HL-60 (cell line): ENCODE measurements around the gene AIPL1.

Source experiments
- DNase-seq, 2 experiments: peaks; one replicate each; pipeline ENCODE4 v3.0.0-alpha.2; 2010 to 2020; ENCODE audit warnings: low read depth in 1 of 2, low spot score in 1 of 2
- H3K27ac ChIP-seq: fragments of 250-450 bp; sonication (Bioruptor Pico); replicated peaks from 2 replicates; pipeline ENCODE4 v1.5.1; 2020; ENCODE audit warnings: mild to moderate bottlenecking, moderate library complexity
- H3K27me3 ChIP-seq: fragments of 250-450 bp; sonication (Bioruptor Pico); 2 replicates; pipeline ENCODE4 v1.5.1; 2021; ENCODE audit warnings: mild to moderate bottlenecking, moderate library complexity; ENCODE audit not compliant: insufficient read depth, poor library complexity, severe bottlenecking
- H3K4me3 ChIP-seq: replicated peaks from 2 replicates; pipeline ENCODE4 v1.5.1; 2011; ENCODE audit warnings: mild to moderate bottlenecking, control low read depth, low read length; ENCODE audit not compliant: insufficient read depth
- CTCF ChIP-seq: IDR thresholded peaks from one replicate; pipeline ENCODE4 v1.5.1; 2011; ENCODE audit warnings: low read length, control low read depth, inconsistent platforms; ENCODE audit not compliant: insufficient read depth
- GABPA ChIP-seq: IDR thresholded peaks from 2 replicates; pipeline ENCODE4 v1.6.1; 2012; ENCODE audit warnings: low read depth
- POLR2AphosphoS5 ChIP-seq: IDR thresholded peaks from 2 replicates; pipeline ENCODE4 v1.6.1; 2012; ENCODE audit warnings: low read depth
- REST ChIP-seq: IDR thresholded peaks from 2 replicates; pipeline ENCODE4 v1.6.1; 2012; ENCODE audit warnings: low read depth; ENCODE audit not compliant: insufficient replicate concordance
- SPI1 ChIP-seq: IDR thresholded peaks from 2 replicates; pipeline ENCODE4 v1.6.1; 2012; ENCODE audit warnings: low read depth, mild to moderate bottlenecking, borderline replicate concordance

Gene AIPL1

DNA sequence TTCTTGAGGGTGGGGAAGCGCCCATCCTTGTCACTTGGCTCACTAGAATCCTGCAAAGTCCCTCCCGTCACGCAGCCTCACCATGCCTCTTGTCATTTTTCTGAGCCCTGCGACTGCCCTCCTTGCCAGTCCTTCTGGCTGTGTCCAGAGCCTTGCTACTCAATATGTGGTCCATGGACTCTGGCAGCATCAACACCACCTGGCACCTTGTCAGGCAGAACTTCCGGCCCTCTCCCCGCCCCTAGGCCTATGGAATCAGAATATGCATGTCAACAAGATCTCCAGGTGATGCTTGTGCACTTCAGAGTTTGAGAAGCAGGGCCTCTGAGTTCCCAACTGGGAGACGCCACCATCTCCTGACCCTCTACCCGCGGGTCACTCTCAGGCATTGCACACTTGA lies 21.4 kb upstream of the AIPL1 start:
- Histone ChIP-seq H3K4me3 (no peak overlapping the region), H3K27ac (no peak overlapping the region), H3K27me3 (no peaks in the 10 kb centered on the region)
- DNase-seq, result no peak
- TF ChIP-seq POLR2AphosphoS5 (no peak), REST (no peak)

DNA sequence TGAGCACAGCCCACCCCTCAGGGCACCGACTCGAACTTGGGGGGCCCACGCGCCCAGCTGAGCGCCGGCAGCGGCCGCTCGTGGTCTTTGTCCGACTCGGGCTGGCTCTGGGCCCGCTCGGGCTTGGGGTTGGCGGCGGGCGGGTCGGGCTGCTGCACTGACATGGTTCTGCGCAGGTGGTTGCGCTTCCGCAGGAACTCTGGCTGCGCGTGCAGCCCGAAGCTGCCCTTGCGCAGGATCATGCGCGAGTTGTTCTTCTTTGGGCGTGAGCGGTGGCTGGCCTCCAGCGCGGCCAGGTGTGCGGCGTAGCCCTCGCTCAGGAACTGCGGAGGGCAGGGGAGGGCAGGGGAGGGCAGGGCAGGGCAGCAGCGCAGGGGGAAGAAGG lies 20.4 kb upstream of the AIPL1 start:
- DNase-seq, result no peak
- H3K27me3 ChIP-seq, result no peaks in the 10 kb centered on the region
- TF ChIP-seq SPI1 (no peak), GABPA (no peak)
- no peak overlapping the region for H3K4me3 ChIP-seq
- no peak overlapping the region for H3K27ac ChIP-seq

GRCh38 chr17:6454495-6455320 lies 19.8 kb upstream of the AIPL1 start:
- DNase-seq, result no peak
- Histone ChIP-seq H3K27me3 (no peaks in the 10 kb centered on the region), H3K27ac (no peak overlapping the region), H3K4me3 (no peak overlapping the region)
- no peak for TF ChIP-seq SPI1
- TF ChIP-seq POLR2AphosphoS5, result no peak
- no peak for TF ChIP-seq CTCF
- TF ChIP-seq GABPA, result no peak
- TF ChIP-seq REST, result no peak

GRCh38 chr17:6453279-6454024 lies 18.5 kb upstream of the AIPL1 start:
- no peak for DNase-seq
- H3K4me3 ChIP-seq, result no peak overlapping the region
- no peaks in the 10 kb centered on the region for H3K27me3 ChIP-seq
- H3K27ac ChIP-seq, result no peak overlapping the region
- no peak for TF ChIP-seq POLR2AphosphoS5
- no peak for TF ChIP-seq REST
- TF ChIP-seq GABPA, result no peak
- TF ChIP-seq SPI1, result no peak
- TF ChIP-seq CTCF, result no peak
